Activated T-cell treated with anti-CD3 and anti-CD28 coated beads for 1 hour (primary cell): ENCODE results near the gene THEMIS2.
"Not testable (repeated sequence)": the region's sequence is repeated elsewhere in the genome, so short reads cannot be mapped to it uniquely, and the experiment has no call there.

Experiments used
- DNase-seq: peaks from one replicate; pipeline ENCODE4 v3.0.0-alpha.2; 2020; ENCODE audit warnings: low read depth

The THEMIS2 gene

GRCh38 chr1:27862671-27863537, 9.4 kb upstream of the THEMIS2 start:
- DNase-seq: no peak

- no peak for DNase-seq
Measured at GRCh38 chr1:27863538-27863915, 8.8 kb upstream of the THEMIS2 start.

DNA sequence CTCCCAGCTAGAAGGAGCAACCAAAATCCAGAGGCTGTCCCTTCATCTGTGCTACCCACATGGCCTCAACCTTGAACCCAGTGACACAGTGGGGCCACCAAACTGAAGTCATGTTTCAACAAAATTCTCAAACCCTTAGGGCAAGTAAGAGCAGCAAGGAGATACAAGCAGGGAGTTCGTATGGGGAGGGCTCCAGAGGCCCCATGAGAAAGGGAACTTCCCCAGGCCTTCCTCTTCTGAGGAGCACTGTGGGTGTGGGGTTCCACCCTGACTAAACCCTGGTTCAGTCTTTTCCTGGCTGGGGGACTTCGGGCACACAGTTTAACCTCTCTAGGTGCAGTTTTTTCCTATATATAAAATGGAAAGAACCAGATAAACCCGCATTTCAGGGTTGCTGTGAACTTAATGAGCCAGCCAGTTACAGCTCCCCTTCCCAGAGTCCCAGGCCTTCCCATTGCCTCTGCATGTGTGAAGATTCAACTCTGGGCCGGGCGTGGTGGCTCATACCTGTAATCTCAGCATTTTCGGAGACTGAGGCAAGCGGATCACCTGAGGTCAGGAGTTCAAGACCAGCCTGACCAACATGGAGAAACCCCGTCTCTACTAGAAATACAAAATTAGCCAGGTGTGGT, 8.0 kb upstream of the THEMIS2 start:
- DNase-seq: no peak

GRCh38 chr1:27865821-27866220, 6.5 kb upstream of the THEMIS2 start:
- DNase-seq: no peak

DNA sequence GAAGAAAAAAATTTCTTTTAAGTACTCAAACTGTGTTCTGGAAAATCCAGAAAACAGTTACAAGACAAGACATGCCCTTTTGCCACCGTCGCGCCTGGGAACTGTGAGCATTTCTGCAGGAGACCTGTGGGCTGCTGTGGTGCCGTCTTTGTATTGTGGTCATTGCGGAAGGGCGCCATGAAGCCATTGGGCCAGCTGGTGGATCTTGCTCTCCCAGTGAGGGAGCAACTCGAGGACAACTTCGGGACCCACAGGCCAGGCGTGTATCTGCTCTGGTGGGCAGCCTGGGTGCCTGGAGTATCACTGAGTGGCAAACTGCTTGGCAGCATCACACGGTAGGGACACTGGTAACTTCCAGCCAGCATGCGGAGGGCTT, 3.8 kb upstream of the THEMIS2 start:
- DNase-seq: no peak

GRCh38 chr1:27868932-27869718, 3.2 kb upstream of the THEMIS2 start:
- DNase-seq: peak; percentile 39

DNA sequence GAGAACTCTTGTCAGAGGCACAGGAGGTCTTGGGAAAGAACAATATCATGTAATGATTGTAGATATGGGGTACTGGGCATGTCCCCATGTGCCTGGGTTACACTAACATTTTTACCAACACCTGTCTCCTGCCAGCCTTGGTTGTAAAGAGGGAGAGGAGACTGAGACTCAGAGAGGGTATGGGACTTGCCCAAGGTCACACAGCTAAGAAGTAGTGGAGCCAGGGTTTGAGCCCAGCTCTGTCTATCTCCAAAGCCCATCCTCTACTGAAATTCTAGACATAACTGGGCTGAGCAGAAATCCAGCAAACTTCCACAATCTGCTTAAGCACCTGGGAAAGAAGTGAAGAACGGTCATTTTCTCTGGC, 2.6 kb upstream of the THEMIS2 start:
- no peak for DNase-seq

- not testable (repeated sequence) for DNase-seq
Measured at GRCh38 chr1:27871076-27871475, 1.3 kb upstream of the THEMIS2 start.

DNA sequence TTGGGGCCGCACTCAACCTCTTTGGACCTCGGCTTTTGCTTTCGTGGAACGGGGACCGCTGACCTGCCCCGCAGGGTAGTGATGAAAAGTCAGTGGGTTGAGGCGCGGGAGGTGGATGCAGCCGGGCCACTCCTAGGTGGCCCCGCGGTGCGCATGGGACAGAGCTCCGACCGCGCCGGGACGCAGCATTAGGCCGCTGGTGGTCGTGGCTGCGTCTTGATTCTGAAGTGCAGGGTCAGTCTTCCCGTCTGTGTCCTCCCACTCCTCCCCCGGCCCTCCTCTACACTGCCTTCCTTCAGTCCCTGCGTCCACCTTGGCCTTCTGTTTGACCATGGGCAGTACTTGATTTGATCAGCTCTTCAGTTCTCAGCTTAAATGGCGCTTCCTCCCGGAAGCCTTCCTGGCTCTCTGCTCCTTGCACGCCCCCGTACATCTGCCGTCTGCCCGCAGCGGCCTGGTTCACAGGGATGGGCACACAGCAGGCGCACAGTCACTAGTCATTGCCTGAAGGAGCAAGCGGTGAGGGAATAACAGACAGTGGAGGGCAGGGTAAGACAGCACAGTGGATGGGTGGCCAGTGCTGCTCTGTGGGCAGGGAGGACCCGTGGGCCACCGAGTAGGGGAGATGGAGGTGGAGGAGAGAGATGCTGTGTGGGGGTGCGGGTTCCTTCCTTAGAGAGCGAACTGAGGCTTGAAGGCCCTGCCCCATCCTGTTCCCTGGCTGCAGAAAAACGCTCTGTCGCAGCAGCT, 633 bp downstream of the THEMIS2 start:
- no peak for DNase-seq

DNA sequence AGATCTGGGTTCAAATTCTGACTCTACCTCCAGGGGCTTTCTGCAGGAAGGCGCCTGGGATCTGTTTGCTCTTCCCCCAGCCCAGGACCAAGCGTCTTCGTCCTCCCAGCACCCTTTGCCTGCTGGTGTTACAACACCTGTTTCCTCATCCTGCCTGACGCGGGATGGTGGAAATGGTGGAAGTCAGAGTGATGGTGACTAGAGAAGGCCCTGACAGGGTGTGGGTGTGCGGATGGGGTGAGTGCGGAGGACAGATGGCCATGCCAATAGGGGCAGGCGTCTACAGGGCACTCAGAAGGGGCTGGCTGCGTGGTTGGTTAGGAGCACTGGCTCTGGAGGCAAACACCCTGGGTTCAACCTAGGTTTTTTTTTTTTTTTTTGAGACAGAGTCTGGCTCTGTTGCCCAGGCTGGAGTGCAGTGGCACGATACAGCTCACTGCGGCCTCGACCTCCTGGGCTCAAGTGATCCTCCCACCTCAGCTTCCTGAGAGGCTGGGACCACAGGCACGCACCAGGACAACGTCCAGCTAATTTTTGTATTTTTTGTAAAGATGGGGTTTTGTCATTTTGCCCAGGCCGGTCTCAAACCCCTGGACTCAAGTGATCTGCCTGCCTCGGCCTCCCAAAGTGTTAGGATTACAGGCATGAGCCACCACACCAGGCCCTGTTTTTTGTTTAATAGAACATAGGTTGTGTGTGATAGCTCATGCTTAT, 1.5 kb downstream of the THEMIS2 start:
- no peak for DNase-seq

GRCh38 chr1:27876341-27877114, 4.2 kb downstream of the THEMIS2 start:
- no peak for DNase-seq

GRCh38 chr1:27877115-27877416, 4.7 kb downstream of the THEMIS2 start:
- no peak for DNase-seq

DNA sequence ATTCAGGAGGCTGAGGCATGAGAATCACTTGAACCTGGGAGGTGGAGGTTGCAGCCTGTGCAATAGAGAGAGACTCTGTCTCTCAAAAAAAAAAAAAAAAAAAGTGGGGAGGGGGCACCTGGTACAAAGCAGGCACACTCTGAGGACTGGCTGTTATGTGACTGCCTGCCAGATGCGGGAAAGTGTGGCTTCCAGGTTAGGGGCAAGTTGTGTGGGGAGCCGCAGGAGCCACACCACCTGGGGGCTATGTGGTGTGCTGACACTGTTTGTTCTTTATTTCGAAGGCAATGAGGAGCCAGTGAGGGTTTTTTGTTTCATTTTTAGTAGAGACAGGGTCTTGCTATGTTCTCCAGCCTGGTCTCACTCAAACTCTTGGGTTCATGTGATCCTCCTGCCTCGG, 5.7 kb downstream of the THEMIS2 start:
- no peak for DNase-seq

GRCh38 chr1:27878787-27879335, 6.5 kb downstream of the THEMIS2 start:
- no peak for DNase-seq

- no peak for DNase-seq
Measured at GRCh38 chr1:27879374-27880082, 7.2 kb downstream of the THEMIS2 start.

DNA sequence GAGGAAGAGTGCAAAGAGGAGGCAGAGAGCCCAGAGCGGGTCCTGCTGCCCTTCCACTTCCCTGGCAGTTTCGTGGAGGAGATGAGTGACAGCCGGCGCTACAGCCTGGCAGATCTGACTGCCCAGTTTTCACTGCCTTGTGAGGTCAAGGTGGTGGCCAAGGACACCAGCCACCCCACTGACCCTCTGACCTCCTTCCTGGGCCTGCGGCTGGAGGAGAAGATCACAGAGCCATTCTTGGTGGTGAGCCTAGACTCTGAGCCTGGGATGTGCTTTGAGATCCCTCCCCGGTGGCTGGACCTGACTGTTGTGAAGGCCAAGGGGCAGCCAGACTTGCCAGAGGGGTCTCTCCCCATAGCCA, 10.2 kb downstream of the THEMIS2 start:
- DNase-seq: no peak

DNA sequence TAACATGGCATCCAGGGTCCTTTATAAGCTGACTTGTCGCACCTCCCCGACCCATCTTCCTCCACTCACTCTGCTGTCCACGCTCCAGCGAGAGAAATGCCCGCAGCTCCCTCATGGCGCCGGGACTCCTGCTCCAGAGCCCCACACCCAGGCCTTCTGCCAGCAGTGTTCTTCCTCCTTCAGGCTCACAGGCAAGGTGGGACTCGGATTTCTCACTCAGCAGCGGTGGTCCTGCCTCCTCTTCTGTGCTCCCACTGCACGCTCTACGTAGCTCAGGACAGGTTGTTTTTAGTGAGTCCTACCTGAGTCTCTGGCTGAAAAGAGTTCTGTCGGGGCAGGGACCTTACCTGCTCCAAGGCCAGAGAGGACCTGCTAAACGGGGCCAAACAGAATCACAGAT, 11.2 kb downstream of the THEMIS2 start:
- DNase-seq: no peak

GRCh38 chr1:27884006-27884954, 11.9 kb downstream of the THEMIS2 start:
- DNase-seq: no peak

GRCh38 chr1:27885114-27885528, 12.8 kb downstream of the THEMIS2 start:
- DNase-seq: no peak
